ENCODE results near the gene MPV17. TPM values are rescaled to one million over a fixed set of nuclear protein-coding genes. Genes with fewer than 3 reads are reported as not detected.
"Not testable (repeated sequence)": the region's sequence is repeated elsewhere in the genome, so short reads cannot be mapped to it uniquely, and the experiment has no call there.

Gene MPV17
- total RNA-seq, 1 experiment from 2014 or later = 77.5 TPM

DNA sequence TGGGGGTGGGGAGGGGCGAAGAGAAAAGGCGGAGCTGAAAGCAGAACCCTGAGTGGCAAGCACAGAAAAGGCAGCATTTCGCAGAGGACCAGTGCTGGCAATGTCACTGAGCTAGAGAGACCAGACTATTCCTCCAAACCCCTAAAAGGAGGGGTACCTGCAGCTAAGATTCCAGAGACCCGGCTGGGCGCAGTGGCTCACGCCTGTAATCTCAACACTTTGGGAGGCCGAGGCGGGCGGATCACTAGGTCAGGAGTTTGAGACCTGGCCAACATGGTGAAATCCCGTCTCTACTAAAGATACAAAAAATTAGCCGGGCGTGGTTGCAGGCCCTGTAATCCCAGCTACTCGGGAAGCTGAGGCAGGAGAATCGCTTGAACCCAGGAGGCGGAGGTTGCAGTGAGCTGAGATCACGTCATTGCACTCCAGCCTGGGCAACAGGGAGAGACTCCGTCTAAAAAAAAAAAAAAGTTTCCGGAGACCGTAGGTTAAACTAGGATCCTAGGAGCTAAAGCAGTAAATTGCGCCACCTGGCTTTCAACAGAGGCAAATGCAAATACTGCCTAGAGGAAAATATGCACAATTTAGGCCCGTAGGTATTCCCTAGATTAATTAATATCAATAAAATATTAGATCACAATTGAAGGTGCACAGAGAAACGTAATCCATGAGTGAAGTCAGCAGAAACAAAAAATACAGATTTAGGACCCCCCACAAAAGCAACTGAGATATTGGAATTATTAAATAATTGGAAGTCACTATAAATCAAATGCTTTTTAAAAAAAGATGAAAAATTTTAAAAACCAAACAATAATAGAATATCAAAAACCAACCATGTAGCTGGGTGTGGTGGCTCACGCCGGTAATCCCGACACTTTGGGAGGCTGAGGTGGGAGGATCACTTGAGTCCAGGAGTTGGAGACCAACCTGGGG is 19.5 kb downstream of the MPV17 start:
- DNase-seq (ENCODE audit: extremely low read depth, low read depth) = peak; percentile 78

DNA sequence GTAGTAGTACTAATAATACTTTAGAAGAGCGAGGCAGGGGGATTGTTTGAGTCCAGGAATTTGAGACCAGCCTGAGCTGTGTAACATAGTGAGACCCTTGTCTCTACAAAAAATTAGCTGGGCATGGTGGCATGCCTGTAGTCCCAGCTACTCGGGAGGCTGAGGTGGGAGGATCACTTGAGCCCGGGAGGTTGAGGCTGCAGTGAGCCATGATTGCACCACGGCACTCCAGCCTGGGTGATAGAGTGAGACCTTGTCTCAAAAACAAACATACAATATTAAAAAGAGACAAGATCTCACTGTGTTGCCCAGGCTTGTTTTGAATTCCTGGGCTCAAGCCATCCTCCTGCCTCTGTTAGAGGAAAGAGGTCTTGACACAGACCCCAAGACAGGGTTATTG is 22.3 kb downstream of the MPV17 start:
- DNase-seq (ENCODE audit: extremely low read depth, low read depth) = not testable (repeated sequence)

DNA sequence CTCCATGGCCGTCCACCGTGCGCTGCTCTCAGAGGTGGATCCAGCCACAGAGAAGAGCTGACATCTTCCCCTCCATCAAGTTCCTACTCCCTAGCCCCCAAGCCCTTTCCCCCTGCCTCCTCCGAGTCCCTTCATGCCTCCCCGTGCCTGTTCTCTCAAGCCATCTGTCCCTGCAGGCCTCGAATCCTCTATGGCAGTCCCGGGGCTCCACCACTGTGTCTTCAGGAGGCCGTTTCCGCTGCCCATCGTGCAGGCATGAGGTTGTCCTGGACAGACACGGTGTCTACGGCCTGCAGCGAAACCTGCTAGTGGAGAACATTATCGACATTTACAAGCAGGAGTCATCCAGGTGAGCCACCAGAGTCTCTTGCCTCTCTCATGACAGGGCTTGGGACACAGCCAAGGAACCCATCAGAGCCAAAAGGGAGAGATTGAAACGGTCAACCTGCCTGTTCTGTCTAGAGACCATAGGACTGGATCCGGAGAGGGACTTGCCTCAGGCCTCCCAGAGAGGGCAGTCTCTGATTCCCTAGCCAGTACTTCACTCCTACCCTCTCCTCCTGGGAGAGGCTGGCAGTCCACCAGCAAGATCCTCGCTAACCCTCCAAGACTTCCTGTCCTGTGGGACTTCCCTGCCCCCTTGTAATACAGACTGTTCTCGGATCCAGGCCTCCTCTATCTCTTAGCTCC is 24.4 kb downstream of the MPV17 start:
- no peak for DNase-seq (ENCODE audit: extremely low read depth, low read depth)

DNA sequence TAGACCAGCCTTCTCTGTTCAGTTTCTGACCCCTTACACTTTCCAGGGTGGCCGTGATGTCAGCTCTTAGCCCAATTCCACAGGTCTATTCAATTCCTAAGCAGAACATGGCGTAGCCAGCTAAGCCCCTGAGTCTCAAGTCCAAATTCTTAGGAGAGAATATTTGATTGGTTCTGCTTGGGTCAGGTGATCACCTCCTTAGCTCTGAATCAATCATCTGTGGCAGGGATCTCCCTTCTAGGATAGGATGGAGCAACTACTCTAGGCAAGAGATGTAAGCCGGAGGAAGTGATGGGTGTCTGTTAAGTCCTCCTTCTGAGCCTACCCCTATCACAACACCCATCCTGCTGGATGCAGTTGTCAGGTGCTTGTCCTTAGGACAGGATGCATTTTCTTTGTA is 25.7 kb downstream of the MPV17 start:
- no peak for DNase-seq (ENCODE audit: extremely low read depth, low read depth)

DNA sequence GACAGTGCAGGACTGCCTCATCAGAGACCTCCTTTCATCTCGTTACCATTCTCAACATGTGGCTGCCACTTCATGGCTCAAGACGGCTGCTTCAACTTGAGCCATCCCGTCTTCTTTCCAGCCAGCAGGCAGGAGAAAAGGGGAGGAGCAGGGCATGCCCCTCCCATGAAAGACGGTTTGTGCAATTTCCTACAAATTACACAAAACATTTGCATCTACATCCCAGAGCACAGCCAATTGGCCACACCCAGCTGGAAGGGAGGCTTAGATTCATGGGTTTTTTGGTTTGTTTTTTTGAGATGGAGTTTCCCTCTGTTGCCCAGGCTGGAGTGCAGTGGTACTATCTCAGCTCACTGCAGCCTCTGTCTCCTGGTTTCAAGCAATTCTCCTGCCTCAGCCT is 26.4 kb downstream of the MPV17 start:
- no peak for DNase-seq (ENCODE audit: extremely low read depth, low read depth)

DNA sequence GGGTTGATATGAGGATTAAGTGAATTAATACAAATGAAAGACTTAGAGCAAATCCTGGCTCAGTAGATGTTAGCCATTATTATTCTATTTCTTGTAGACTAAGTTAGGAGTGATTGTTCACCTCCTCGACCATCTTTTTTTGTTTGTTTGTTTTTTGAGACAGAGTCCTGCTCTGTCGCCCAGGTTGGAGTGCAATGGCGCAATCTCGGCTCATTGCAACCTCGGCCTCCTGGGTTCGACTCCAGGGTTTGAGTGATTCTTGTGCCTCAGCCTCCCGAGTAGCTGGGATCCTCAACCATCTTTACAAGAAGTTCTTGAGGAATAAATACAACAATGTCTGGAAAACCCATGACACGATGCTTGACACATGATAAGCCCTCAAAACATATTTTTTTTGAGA is 28.0 kb downstream of the MPV17 start:
- no peak for DNase-seq (ENCODE audit: extremely low read depth, low read depth)

DNA sequence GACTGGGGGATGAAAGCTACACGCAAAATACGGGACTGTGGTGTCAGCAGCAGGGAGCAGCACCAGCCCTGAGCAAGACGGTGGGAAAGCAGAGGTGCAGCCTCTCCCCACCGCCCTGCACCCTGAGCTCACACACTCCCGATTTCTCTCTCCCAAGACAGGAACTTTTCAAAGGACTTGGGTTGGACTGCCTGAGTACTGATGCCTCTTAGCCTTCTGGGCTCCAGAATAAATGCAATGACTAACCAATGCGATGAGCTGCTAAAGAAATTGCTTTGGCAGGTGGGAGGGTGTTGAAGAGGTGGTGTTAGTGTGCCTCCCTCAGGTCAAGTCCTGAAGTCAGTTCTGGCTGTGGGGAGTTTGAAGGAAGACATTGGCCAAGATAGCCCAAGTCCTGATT is 31.0 kb downstream of the MPV17 start:
- no peak for DNase-seq (ENCODE audit: extremely low read depth, low read depth)

DNA sequence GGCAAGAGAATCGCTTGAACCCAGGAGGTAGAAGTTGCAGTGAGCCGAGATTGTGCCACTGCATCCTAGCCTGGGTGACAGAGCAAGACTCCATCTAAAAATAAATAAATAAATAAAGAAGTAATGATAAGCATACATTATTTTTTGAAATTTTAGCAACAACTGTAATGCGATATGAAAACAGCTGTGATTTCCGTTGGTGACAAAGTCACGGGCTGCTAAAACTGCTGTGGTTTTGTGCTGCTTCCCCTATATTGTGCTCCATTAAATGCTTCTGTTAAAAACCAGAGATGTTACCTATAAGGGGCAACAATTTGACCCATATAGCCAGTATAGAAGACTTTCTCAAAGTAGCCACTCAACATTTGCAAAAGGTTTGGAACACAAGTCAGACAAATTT is 32.3 kb downstream of the MPV17 start:
- DNase-seq (ENCODE audit: extremely low read depth, low read depth) = no peak

DNA sequence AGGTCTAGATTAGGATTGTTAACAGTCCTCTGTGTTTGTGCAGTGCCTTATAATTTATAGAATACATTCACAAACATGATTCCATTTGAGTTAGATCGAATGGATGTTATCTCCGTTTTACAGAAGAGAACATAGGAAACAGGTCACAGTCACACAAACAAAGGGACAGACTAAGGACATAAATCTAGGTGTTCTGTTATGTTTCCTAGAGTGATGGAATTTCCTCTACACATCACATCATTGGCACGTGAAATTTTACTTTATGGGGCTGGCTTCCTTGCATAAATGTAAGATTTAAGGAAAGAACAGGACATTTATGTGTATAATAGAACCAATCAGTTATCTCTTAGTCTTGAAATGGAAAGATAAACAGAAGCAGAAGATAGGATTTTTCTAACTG is 34.3 kb downstream of the MPV17 start:
- DNase-seq (ENCODE audit: extremely low read depth, low read depth) = no peak

DNA sequence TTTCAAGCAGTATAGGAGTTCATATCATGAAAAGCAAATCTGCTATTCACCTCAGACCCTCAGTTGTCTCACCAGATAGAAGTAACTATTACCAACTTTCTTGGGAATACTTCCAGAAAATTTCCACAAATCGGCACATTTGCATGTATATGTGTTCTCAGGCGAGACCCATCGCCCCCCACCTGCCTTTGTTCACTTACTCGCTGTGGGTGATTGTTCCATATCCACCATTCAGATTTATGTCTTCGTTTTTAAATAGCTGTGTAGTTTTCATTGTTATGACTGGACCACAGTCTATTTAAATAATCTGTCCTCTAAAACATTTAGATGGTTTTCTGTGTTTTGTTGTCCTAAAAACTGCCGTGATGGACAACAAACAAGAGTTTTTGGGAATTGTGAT is 37.4 kb downstream of the MPV17 start:
- no peak for DNase-seq (ENCODE audit: extremely low read depth, low read depth)

DNA sequence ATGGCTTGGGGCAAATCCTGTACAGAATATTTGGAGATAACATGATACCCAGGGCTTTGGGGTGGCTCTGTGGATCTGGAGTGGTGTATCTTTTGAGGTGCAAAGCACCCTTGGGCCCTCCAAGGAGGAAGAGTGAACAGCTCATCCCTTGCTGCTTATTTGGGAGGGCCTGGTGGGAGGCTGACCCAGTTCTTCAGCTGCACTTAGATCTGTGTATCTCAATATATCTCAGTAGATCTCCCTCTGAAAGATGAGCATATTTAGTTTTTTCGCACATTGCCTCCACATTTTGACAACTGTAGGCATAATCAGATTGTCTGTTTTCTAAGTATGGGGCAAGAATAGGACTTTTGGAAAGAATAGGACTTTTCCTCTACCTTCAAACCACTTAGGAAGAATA is 37.9 kb downstream of the MPV17 start:
- DNase-seq (ENCODE audit: extremely low read depth, low read depth) = no peak

DNA sequence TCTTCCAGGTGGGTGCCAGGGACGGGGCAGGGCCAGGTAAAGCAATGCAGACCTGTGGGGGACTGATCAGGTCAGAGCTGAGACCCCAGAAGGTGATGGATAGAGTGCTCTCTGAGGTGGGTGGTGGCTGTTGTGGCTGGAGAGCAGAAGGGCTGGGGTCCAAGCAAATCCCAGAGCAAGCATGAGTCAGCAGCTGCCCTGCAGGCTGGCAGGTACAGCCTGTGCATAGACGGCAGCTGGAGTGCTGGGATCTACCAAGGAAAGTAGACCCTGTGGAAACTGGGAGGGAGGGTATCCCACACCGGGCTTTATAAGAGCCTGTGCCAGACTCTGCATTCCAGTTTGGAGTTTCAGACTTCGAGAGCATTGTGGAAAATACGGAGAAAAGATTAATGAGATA is 40.0 kb downstream of the MPV17 start:
- no peak for DNase-seq (ENCODE audit: extremely low read depth, low read depth)

DNA sequence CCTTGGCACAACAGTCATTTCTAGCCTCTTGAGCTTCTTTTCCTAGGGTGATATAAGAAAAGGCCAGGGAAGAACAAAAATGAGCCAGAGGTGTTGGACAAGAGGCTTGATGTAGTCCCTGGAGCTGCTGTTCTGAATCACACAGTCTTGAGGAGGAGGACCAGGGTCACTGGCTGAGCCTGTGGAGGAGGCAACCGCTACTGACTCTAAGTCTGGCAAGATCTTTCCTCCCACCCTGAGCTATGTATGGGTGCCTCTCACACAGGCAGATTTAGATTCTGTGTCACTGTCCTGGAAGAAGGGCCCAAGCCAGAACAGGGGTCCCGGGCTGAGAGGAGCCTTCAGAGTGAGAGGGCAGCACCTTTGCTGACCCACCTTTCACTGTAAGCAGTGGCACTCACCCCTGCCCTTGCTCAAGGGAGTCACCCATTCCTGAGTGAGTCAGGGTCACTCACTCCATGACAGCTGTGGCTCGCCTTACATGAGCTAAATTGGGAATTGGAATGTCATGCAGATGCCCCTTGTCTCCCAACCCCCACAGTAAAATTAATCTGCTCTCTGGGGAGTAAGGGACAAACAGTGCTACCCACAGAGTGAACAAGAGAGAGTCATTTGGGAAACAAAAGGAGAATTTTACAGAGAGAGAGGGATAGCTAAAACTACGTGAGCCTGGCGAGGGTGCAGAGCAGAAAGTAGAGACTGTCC is 40.9 kb downstream of the MPV17 start, which contains the start of gene TRIM54:
Gene TRIM54, plus strand, starts transcription at position 575 of the 705 bp plus-strand sequence. CDS start 303 bp downstream, outside the sequence.
- DNase-seq (ENCODE audit: extremely low read depth, low read depth) = no peak

DNA sequence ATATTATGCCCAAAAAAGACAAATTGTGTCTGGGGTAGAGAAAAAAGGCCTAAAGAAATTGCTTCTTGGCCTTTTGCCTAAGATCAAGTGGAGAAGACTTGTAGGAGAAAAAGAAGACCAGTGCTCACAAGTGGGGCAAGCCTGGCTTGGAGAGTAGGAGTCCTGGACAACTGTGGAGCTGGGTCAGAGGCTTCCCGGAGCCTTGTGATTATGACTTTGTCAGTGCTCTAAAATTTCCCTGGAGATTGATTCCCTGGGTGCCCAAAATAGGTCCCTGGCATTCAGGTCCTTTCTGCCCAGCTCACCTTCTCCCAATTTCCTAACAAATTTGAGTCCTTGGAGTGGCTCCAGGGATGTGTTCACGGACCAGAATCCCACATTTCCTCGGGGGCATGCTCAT is 41.5 kb downstream of the MPV17 start:
- DNase-seq (ENCODE audit: extremely low read depth, low read depth) = no peak

DNA sequence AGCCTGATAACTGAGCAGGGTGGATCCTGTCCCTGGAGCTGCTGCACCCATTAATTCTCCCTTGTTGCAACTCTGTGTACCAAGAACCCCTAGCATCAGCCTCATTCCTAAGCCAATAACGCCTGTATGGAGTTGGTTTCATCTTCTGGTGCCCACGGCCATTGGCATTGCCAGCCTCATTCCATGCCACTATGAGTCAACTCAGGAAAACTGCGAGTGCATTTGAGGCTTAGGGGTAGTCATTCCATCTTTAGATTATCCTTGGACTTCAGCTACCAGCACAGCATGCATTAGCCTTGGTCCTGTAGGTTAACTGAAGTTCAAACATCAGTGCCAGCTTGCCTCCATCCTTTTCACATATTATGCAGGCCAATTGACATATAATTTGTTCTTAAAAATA is 42.1 kb downstream of the MPV17 start:
- DNase-seq (ENCODE audit: extremely low read depth, low read depth) = no peak

DNA sequence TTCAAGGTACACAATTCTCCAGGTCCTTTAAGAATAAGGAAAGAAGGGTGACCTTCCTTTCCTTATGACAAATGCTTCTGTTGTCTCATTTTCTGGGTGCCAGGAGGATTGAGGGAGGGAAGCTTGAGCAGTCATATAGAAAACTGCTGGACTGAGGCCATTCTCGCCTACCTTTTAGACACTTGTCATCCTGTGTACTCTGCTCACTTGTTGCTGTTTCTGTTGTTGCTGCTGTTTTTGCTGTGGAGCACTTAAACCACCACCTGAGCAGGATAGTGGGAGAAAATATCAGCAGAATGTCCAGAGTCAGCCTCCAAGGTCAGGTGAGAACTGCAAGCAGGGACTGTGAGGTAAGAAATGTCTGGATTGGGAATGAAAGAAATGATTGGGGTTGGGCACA is 44.9 kb downstream of the MPV17 start:
- DNase-seq (ENCODE audit: extremely low read depth, low read depth) = no peak

DNA sequence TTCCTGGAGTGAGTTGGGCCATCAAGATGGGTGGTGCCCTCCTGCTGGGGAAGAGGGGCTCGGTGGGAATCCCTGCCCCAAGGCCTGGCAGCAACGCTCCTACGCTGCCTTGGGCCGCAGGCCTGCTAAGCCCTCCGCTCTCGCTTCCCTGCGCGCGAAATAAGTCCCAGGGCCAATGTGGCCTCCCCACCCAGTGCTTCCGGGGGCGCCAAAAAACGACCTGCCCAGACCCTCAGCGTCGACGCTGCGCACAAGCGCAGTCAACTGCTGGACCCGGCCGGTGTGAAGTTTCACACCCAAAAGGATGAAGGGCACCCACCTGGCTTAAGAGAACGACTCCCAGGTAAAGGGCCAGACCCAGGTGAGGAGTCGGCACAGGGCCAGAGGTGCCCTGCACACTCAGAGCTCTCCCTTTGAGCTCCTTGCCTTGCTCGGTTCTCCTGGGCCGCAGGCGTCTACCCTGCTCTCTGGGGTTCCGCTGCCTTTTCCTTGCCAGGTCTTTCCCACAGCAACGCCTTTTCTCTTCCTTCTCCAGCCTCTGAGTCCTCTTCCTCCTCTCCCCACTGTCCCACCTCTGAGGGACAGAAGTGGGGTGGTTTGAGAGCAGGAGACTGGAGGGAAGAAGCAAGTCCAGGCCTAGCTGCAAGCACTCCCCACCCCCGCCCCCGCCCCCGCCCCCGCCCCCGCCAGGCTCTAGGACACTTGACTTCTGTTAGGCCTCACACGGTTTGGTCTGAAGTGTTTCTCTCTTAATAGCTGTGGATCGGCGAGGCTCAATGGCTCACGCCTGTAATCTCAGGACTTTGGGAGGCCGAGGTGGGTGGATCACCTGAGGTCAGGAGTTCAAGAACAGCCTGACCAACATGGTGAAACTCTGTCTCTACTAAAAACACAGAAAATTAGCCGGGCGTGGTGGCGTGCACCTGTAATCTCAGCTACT is 47.4 kb downstream of the MPV17 start, which contains the start of gene DNAJC5G:
Gene DNAJC5G, plus strand, starts transcription at position 223 of the 940 bp plus-strand sequence. CDS start 1,296 bp downstream, outside the sequence.
- no peak for DNase-seq (ENCODE audit: extremely low read depth, low read depth)

DNA sequence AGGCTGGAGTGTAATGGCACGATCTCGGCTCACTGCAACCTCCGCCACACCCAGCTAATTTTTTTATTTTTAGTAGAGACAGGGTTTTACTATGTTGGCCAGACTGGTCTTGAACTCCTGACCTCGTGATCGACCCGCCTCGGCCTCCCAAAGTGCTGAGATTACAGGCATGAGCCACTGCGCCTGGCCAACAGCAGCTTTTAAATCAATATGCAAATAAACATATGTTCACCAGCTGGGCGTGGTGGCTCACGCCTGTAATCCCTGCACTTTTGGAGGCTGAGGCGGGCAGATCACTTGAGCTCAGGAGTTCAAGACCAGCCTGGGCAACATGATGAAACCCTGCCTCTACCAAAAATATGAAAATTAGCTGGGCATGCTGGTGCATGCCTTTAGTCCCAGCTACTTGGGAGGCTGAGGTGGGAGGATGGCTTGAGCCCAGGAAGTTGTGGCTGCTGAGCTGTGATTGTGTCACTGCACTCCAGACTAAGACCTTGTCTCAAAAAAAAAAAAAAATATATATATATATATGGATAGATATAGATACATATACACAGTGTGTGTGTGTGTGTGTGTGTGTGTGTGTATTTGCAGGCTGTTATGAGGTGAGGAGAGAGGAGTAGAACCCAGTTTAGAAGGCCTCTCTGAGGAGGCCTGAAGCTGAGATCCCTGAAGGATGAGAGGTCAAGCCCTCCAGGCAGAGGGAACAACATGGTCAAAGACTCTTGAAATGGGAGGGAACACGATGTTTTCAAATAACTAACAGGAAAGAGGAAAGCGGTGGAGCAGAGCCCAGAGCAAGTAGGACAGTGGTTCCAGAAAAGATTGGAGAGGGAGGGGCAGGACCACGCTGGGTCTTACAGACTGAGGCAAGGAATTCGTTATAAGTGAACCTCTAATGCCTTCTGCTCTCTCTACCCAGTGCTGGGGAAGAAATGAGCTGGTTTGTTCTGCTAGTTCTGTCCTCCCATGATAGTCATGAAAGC is 50.1 kb downstream of the MPV17 start:
- DNase-seq (ENCODE audit: extremely low read depth, low read depth) = not testable (repeated sequence)
